ENCODE results near the gene FBLN5. TPM values are rescaled to one million over a fixed set of nuclear protein-coding genes. Genes with fewer than 3 reads are reported as not detected.
"Not testable (repeated sequence)": the region's sequence is repeated elsewhere in the genome, so short reads cannot be mapped to it uniquely, and the experiment has no call there.

The FBLN5 gene
- polyA plus RNA-seq, 3 donors, result 0.16 TPM; not detected in 2

- Mint-ChIP-seq H3K4me1 (peaks cover 35% of the 10 kb centered on the region), H3K27me3 (ENCODE audit: low read depth in 3 of 3) (peaks cover 0 to 3% (median 2%) of the 10 kb centered on the region in 3 donors), H3K27ac (peak overlapping the region; percentile 68 to 82 (median 80)), H3K36me3 (no peaks in the 10 kb centered on the region), H3K4me3 (peak overlapping the region; percentile 54 to 86), H3K9me3 (peaks cover 0 to 4% (median 0%) of the 10 kb centered on the region in 7 donors)
- Histone ChIP-seq H4K20me1 (ENCODE audit: insufficient read depth, low read length) (no peaks in the 10 kb centered on the region), H3K4me1 (ENCODE audit: control insufficient read depth in 1 of 2, insufficient read depth in 2 of 2, low read length in 2 of 2) (peaks cover 24 to 28% of the 10 kb centered on the region in 2 donors), H3K9me3 (replicated peaks in 1 of 2; ENCODE audit: control insufficient read depth in 1 of 2, insufficient read depth in 1 of 2, low read length in 2 of 2) (no peaks in the 10 kb centered on the region), H3K27me3 (ENCODE audit: control insufficient read depth in 2 of 2, insufficient read depth in 2 of 2, low read length in 2 of 2) (no peaks in the 10 kb centered on the region), H3K4me3 (replicated peaks in 1 of 3; ENCODE audit: low read depth in 2 of 3, low read length in 3 of 3) (peak overlapping the region in 2 of 3 experiments; percentile 4 to 64), H3K79me2 (ENCODE audit: insufficient read depth, low read length) (no peaks in the 10 kb centered on the region), H3K36me3 (replicated peaks in 1 of 2; ENCODE audit: control insufficient read depth in 1 of 2, insufficient read depth in 2 of 2, low read length in 2 of 2) (no peaks in the 10 kb centered on the region), H3K27ac (ENCODE audit: low read depth in 1 of 2, low read length in 2 of 2) (peak overlapping the region; percentile 43 to 57), H3K9ac (ENCODE audit: insufficient read depth, low read length, poor library complexity, severe bottlenecking) (peak overlapping the region; percentile 45), H2AFZ (ENCODE audit: insufficient read depth, low read depth, low read length, poor library complexity, severe bottlenecking) (peak overlapping the region; percentile 66), H3K4me2 (replicated peaks; ENCODE audit: extremely low read depth, low read length, poor library complexity, severe bottlenecking) (peak overlapping the region; percentile 71)
- no peak for TF ChIP-seq CTCF (IDR thresholded peaks at IDR 0.05)
- intact Hi-C loops (cut with micrococcal nuclease), result no loop called here
- peak; percentile 24 to 50 (median 41) for DNase-seq
- 28% methylated on average over 10 of the region's 15 CpGs for WGBS (ENCODE audit: insufficient coverage)
Observed at GRCh38 chr14:91872517-91873470, 74.7 kb downstream of the FBLN5 start.

GRCh38 chr14:91872011-91872501, 75.4 kb downstream of the FBLN5 start:
- Mint-ChIP-seq H3K9me3 (peaks cover 0 to 5% (median 0%) of the 10 kb centered on the region in 7 donors), H3K4me3 (peak overlapping the region; percentile 54 to 86), H3K27me3 (ENCODE audit: low read depth in 3 of 3) (peaks cover 0 to 3% (median 3%) of the 10 kb centered on the region in 3 donors), H3K36me3 (no peaks in the 10 kb centered on the region), H3K27ac (peak overlapping the region in 6 of 7 donors; percentile 68 to 82 (median 80)), H3K4me1 (peaks cover 30% of the 10 kb centered on the region)
- TF ChIP-seq CTCF (IDR thresholded peaks at IDR 0.05), result no peak
- H4K20me1 ChIP-seq (ENCODE audit: insufficient read depth, low read length), result no peaks in the 10 kb centered on the region
- H3K9ac ChIP-seq (ENCODE audit: insufficient read depth, low read length, poor library complexity, severe bottlenecking), result peak overlapping the region; percentile 45
- no peaks in the 10 kb centered on the region for H3K9me3 ChIP-seq (replicated peaks in 1 of 2; ENCODE audit: control insufficient read depth in 1 of 2, insufficient read depth in 1 of 2, low read length in 2 of 2)
- WGBS (ENCODE audit: insufficient coverage), result 0% methylated on average over 1 of the region's 3 CpGs
- peak overlapping the region; percentile 66 for H2AFZ ChIP-seq (ENCODE audit: insufficient read depth, low read depth, low read length, poor library complexity, severe bottlenecking)
- intact Hi-C loops (cut with micrococcal nuclease), result no loop called here
- peak; percentile 21 to 72 (median 52) for DNase-seq
- peak overlapping the region in 2 of 3 experiments; percentile 4 to 64 for H3K4me3 ChIP-seq (replicated peaks in 1 of 3; ENCODE audit: low read depth in 2 of 3, low read length in 3 of 3)
- H3K36me3 ChIP-seq (replicated peaks in 1 of 2; ENCODE audit: control insufficient read depth in 1 of 2, insufficient read depth in 2 of 2, low read length in 2 of 2), result no peaks in the 10 kb centered on the region
- no peaks in the 10 kb centered on the region for H3K79me2 ChIP-seq (ENCODE audit: insufficient read depth, low read length)
- no peaks in the 10 kb centered on the region for H3K27me3 ChIP-seq (ENCODE audit: control insufficient read depth in 2 of 2, insufficient read depth in 2 of 2, low read length in 2 of 2)
- H3K4me2 ChIP-seq (replicated peaks; ENCODE audit: extremely low read depth, low read length, poor library complexity, severe bottlenecking), result peak overlapping the region; percentile 71
- H3K27ac ChIP-seq (ENCODE audit: low read depth in 1 of 2, low read length in 2 of 2), result peak overlapping the region; percentile 43 to 57
- peaks cover 24 to 28% of the 10 kb centered on the region in 2 donors for H3K4me1 ChIP-seq (ENCODE audit: control insufficient read depth in 1 of 2, insufficient read depth in 2 of 2, low read length in 2 of 2)

- H3K27me3 ChIP-seq (ENCODE audit: control insufficient read depth in 2 of 2, insufficient read depth in 2 of 2, low read length in 2 of 2); H3K9ac ChIP-seq (ENCODE audit: insufficient read depth, low read length, poor library complexity, severe bottlenecking); DNase-seq; H4K20me1 ChIP-seq (ENCODE audit: insufficient read depth, low read length); H2AFZ ChIP-seq (ENCODE audit: insufficient read depth, low read depth, low read length, poor library complexity, severe bottlenecking); H3K36me3 Mint-ChIP-seq; H3K9me3 ChIP-seq (replicated peaks in 1 of 2; ENCODE audit: control insufficient read depth in 1 of 2, insufficient read depth in 1 of 2, low read length in 2 of 2); H3K4me3 ChIP-seq (replicated peaks in 1 of 3; ENCODE audit: low read depth in 2 of 3, low read length in 3 of 3); H3K9me3 Mint-ChIP-seq; H3K4me3 Mint-ChIP-seq; H3K79me2 ChIP-seq (ENCODE audit: insufficient read depth, low read length); H3K27me3 Mint-ChIP-seq (ENCODE audit: low read depth in 3 of 3); H3K36me3 ChIP-seq (replicated peaks in 1 of 2; ENCODE audit: control insufficient read depth in 1 of 2, insufficient read depth in 2 of 2, low read length in 2 of 2); H3K4me2 ChIP-seq (replicated peaks; ENCODE audit: extremely low read depth, low read length, poor library complexity, severe bottlenecking); H3K27ac ChIP-seq (ENCODE audit: low read depth in 1 of 2, low read length in 2 of 2); intact Hi-C loops (cut with micrococcal nuclease): not testable (repeated sequence)
- peaks cover 30% of the 10 kb centered on the region for H3K4me1 Mint-ChIP-seq
- peaks cover 24 to 28% of the 10 kb centered on the region in 2 donors for H3K4me1 ChIP-seq (ENCODE audit: control insufficient read depth in 1 of 2, insufficient read depth in 2 of 2, low read length in 2 of 2)
- WGBS (ENCODE audit: insufficient coverage), result 95% methylated on average over 4 of the region's 4 CpGs
- H3K27ac Mint-ChIP-seq, result peak overlapping the region in 1 of 7 donors; percentile 40
Observed at GRCh38 chr14:91871401-91871800, 76.1 kb downstream of the FBLN5 start.

Data from CD14-positive monocyte (primary cell).